Thyroid gland (tissue), 4 donors: ENCODE measurements around the gene ULK4.

Source experiments
- POLR2A ChIP-seq, 2 donors: fragments of 450-650 bp; IDR thresholded peaks; one replicate each; pipeline ENCODE4 v1.6.1; 2017; ENCODE audit warnings: antibody characterized with exemption in 2 of 2, mild to moderate bottlenecking in 2 of 2, moderate library complexity in 1 of 2
- TF ChIP-seq, protein P1 (sequence below), 6 experiments: fragments of 200-600 bp in 3 of 6; fragments of 450-650 bp in 3 of 6; sonication (generic) in 3 of 6; IDR thresholded peaks; one replicate each; pipeline ENCODE4 v1.5.1; 2016 to 2019; ENCODE audit warnings: antibody characterized with exemption in 6 of 6, mild to moderate bottlenecking in 2 of 6, inconsistent platforms in 1 of 6, moderate library complexity in 1 of 6

DNA sequence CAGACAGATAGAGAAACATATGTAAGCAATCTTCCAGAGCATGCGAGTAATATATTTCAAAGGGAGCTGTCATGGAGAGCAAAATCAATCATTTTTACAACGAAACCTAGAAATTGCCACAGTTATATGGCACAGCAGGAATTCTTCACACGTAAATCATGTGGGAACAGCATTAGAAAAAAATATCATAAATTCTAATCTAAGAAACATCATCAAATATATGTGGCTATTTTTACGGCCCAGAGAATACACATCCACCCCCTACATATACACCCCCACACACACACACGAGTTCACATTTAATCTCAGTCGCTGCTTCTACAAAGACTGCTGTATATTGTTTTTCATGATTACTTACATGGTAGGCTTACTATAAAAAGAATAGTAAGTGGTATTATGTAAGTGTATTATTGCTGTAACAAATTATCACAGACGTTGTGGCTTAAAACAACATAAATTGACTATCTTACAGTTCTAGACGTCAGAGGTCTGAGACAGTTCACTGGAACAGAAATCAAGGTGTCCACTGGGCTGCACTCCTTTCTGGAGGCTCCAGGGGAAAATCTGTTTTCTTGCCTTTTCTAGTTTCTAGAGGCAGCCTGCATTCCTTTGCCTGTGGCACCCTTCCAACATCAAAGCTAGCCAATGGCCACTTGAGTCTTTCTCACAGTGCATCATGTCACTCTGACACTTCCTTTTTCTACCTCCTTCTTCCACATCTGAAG is 363.3 kb downstream of the ULK4 start:
- TF ChIP-seq, protein P1, sequence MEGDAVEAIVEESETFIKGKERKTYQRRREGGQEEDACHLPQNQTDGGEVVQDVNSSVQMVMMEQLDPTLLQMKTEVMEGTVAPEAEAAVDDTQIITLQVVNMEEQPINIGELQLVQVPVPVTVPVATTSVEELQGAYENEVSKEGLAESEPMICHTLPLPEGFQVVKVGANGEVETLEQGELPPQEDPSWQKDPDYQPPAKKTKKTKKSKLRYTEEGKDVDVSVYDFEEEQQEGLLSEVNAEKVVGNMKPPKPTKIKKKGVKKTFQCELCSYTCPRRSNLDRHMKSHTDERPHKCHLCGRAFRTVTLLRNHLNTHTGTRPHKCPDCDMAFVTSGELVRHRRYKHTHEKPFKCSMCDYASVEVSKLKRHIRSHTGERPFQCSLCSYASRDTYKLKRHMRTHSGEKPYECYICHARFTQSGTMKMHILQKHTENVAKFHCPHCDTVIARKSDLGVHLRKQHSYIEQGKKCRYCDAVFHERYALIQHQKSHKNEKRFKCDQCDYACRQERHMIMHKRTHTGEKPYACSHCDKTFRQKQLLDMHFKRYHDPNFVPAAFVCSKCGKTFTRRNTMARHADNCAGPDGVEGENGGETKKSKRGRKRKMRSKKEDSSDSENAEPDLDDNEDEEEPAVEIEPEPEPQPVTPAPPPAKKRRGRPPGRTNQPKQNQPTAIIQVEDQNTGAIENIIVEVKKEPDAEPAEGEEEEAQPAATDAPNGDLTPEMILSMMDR (IDR thresholded peaks at IDR 0.05): peak in 1 of 6 experiments; percentile 18
- no peak for TF ChIP-seq POLR2A (IDR thresholded peaks at IDR 0.05)
